Adrenal gland (tissue), 5 donors: Measurements from ENCODE around the gene CYS1.

Experiments
- CTCF ChIP-seq, 6 experiments: fragments of 450-650 bp in 4 of 6; fragments of 200-600 bp in 2 of 6; sonication (generic) in 1 of 6; IDR thresholded peaks; 1 replicate in 5 of 6; 2 replicates in 1 of 6; pipeline versions ENCODE4 v1.5.1 to v1.8.0; 2016 to 2021; ENCODE audit warnings: antibody characterized with exemption in 6 of 6, mild to moderate bottlenecking in 2 of 6, moderate library complexity in 1 of 6
- POLR2A ChIP-seq, 2 donors: fragments of 450-650 bp; IDR thresholded peaks; one replicate each; pipeline ENCODE4 v1.6.1; 2017; ENCODE audit warnings: antibody characterized with exemption in 2 of 2, mild to moderate bottlenecking in 2 of 2, moderate library complexity in 1 of 2
- donor health status: DM: no; HTN: no; CAD: no.

DNA sequence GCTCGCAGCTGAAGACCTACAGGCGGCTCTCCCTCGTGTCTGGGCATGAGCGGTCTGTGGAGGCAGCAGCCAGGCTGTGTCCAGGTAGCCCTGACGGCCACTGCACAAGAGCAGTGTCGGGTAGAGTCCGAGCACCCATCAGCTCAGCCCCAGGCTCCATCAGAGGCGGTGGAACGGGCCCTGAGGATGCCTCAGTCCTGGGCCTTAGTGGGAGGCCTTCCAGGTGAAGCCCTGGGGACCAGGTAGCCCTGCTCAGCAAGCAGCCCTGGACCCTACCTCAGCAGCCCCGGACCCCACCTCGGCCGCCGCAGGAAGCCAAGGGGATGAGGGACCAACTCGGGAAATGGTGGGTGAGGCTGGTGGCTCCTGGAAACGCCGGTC lies 58.2 kb downstream of the CYS1 start:
- TF ChIP-seq CTCF (IDR thresholded peaks at IDR 0.05) (no peak), POLR2A (IDR thresholded peaks at IDR 0.05) (no peak)
